Measurements from ENCODE around the gene NAIF1.
"Not testable (repeated sequence)": the region's sequence is repeated elsewhere in the genome, so short reads cannot be mapped to it uniquely, and the experiment has no call there.

Gene NAIF1

DNA sequence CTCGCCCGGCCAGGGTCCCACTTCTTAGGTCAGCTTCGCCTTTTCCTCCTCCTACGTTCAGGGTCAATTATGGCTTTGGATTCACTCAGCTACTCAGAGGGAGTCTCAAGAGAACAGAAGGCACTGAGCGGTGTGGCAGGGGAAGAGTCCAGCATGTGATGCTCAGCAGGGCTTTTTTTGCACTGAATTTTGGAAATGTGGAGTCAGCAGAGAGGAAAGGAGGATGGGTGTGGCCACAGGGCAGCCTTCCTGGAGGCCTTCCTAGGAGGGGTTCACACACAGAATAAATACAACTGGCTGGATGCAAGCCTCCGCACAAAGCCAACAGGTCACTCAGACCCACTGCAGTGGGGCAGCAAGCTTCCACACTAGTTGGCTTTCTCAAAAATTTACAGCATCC, 4.8 kb downstream of the NAIF1 start:
- DNase-seq (ENCODE audit: low read depth in 1 of 2, low spot score in 1 of 2), result no peak

DNA sequence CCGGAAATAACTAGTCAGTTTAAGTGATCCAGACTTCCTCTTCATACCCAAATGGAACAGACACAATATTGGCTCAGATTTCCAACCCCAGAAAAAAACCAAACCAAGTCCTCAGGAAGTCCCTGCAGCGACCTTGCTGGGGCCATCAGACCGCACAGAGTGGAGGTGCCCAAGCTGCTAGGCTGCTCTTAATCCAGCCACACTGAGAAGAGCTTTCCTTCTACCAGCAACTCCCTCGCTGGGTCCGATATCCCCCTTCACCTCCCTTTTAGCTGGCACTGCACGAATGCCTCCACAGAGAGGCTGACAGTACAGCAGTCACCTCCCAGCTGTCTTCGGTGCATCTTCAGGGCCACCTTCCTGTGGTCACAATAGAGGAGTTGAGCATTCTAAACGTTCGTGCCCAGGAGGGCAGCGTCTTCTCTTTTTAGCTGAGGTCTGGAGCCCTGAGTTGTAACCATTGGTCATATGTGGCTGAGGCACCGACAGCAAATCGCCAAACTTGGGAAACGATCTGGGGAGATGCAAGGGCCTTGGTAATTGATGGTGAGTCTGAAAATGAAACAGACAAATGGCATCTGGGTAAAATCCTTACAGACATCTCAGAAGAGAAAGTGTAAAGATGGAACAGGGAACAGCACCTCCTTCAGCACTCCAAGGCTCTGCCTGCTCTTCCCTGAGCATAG, 5.7 kb downstream of the NAIF1 start:
- no peak for DNase-seq (ENCODE audit: low read depth in 1 of 2, low spot score in 1 of 2)

DNA sequence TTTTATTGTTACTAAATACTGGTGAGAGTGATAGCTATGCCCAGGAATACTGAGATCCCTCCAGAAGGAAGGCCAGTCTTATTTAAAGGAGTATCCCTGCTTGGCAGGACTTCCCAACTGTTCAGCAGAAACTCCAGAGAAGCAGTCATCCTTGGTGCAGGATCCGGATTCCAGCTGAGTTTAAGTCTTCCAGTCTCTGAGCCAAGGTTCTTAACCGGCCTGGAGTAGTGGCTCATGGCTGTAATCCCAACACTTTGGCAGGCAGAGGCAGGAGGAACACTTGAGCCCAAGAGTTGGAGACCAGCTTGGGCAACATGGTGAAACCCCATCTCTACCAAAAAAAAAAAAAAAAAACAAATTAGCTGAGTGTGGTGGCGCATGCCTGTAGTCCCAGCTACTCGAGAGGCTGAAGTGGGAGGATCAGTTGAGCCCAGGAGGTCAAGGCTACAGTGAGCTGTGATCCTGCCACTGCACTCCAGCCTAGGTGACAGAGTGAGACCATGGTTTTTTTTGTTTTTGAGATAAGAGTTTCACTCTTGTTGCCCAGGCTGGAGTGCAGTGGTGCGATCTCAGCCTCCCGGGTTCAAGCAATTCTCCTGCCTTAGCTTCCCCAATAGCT, 7.6 kb downstream of the NAIF1 start:
- DNase-seq (ENCODE audit: low read depth in 1 of 2, low spot score in 1 of 2), result no peak

DNA sequence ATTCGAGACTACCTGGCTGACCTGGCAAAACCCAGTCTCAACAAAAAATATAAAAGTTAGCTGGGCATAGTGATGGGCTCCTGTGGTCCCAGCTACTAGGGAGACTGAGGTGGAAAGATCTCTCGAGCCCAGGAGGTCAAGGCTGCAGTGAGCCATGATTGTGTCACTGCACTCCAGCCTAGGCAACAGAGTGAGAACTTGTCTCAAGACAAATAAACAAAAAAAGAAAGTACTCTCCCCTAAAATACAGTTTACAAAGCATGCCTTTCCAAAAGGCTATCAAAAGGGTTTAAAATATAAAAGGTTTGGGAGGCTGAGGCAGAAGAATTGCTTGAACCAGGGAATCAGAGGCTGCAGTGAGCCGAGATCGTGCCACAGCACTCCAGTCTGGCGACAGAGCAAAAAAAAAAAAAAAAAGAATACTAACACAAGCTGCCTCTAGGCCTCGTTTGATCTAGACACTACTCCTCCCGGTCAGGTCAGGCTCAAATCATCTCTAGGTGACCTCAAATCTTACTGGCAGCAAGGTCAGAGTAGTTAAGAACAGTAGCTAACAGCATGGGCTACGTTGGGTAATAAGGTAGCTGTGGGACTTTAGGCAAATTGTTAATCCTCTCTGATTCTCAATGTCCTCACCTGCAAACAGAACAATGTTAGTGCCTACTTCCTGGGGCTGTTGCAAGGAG, 9.3 kb downstream of the NAIF1 start:
- no peak for DNase-seq (ENCODE audit: low read depth in 1 of 2, low spot score in 1 of 2)

DNA sequence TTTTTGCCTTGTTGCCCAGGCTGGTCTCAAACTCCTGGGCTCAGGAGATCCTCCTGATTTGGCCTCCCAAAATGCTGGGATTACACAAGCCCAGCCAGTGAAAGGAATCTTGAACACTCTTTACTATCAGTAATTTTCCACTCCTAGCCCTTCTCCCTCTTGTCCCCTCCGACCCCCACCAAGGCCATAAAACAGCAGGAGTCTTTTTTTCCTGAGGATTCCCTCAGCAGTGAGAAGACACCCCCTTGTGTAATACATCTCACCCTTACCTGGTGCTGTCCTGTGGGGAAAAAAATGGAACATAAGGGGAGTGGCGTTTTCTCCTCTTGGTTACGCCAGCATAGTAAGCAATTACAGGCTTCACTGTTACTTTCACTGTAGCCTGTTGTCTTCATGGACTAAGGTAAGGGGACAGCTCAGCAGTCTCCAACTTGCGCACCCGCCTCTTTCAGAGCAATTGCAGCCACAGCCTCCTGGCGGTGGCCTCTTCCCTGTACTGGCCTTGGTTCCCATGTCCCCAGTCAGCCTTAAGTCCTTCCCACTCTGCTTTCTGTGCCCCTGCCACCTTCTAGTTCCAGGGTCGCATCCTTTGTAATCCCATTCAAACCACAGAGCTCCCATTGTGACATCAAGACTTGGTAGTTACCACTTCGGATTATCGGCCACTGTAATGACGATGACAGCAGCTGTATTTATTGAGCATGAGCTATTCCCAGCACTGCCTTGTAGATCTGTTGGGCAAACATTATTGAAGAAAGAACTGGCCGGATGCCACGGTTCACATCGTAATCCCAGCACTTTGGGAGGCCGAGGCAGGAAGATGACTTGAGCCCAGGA, 10.0 kb downstream of the NAIF1 start:
- no peak for DNase-seq (ENCODE audit: low read depth in 1 of 2, low spot score in 1 of 2)

DNA sequence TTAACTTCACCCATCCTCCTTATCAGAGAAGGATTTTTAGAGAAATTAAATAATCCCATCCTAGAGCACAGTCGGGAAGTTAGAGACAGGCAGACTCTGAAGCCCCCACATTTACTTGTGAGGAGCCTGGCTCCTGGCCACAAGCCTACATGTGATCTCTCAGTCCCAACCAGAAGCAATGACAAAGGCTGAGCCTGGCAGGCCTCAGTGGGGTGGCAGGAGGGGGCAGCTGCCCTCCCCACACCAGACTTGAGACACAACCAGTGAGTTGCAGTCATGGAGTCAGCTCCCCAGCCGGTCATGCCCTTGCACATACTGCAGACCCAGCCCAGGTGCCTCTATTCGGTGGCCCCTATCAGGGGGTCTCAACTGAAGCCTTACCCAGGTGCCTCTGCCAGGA, 11.0 kb downstream of the NAIF1 start:
- DNase-seq (ENCODE audit: low read depth in 1 of 2, low spot score in 1 of 2), result no peak

DNA sequence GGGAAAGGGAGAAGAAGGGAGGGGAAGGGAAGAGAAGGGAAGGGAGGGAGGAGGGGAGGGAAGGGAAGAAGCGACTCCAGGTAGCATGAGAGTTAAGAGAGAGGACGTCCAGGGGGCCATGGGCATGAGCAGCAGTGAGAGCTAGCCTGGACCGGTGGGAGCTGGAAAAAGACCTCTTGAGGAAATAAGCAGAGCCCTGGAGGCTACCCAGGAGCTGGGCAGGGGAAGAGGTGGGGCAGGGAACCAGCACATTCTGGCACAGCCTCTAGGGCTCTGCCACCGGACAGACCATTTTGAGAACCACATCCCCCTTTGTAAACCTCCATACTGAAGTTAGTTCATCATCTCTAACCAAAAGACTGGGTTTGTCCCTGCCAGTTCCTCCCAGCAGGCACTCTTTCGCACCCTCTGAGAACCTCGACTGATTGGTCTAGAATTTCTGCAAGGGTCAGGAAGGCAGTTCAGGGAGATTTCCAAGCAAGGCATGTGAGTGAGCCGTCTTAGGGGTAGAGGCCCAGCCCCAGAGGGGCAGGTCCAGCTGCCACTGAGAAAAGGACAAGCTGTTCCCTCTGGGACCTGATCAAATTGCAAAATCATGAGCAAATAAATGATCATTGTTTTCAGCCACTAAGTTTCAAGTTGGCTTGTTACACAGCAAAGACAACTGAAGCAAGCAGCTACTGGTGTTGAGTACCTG, 11.6 kb downstream of the NAIF1 start:
- no peak for DNase-seq (ENCODE audit: low read depth in 1 of 2, low spot score in 1 of 2)

DNA sequence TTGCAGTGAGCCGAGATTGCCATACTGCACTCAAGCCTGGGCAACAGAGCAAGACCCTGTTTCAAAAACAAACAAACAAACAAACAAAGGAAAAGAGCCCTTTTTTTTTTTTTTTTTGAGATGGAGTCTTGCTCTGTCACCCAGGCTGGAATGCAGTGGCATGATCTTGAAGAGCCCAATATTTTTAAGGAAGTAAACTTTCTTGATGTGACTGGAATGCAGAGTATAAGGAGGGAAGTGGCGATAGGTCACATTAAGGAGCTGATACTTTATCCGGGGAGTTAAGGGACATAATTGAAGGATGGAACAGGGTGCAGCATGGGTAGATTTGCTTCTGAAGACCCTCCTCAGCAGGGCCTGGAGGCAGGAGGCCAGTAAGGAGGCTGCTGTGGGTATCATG, 13.0 kb downstream of the NAIF1 start:
- no peak for DNase-seq (ENCODE audit: low read depth in 1 of 2, low spot score in 1 of 2)

DNA sequence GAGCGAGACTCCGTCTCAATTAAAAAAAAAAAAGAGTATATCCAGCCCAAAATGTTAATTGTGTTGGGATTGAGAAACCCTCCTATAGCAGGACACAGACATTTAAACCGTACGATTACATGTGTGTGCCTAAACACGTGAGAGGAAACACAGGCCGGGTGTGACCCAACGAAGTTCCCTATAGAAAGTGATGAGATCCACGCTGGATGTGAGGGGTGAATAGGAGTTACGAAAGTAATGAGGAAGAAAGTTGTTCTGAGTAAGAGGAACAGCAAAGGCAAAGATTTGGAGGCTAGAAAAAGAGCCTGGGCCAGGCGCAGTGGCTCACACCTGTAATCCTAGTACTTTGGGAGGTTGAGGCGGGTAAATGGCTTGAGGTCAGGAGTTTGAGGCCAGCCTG, 13.6 kb downstream of the NAIF1 start:
- no peak for DNase-seq (ENCODE audit: low read depth in 1 of 2, low spot score in 1 of 2)

DNA sequence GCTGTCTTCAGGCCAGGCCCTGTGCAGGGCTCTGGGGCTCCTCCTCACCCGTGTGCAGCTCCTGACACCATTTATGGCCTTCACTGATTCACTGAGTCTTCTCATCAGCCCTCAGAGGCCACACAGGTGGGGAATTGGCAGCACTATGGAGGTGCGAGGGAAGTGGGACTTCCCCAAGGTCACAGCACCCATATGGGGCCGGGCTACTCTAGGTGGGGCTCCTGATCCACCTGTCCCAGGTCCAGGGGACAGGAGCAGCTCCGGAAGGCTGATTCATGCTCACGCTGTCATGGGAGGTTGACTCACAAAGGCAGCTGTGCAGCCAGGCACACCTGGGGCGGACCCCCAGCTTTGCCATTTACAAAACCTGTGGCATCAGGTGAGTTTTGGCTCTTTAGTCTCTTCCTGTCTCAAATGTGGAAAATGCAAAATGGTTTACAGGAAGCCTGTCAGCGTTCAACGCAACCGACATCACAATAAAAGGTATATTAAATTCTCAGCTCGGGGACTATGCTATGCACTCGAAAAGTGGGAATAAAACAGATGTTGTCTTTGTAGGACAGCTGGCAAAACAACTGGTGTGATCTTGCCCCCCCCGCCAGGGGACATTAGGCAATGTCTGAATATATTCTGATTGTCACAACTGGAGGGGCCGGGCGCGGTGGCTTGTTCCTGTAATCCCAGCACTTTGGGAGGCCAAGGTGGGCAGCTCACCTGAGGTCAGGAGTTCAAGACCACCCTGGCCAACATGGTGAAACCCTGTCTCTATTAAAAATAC, 15.0 kb downstream of the NAIF1 start:
- DNase-seq (ENCODE audit: low read depth in 1 of 2, low spot score in 1 of 2), result no peak

DNA sequence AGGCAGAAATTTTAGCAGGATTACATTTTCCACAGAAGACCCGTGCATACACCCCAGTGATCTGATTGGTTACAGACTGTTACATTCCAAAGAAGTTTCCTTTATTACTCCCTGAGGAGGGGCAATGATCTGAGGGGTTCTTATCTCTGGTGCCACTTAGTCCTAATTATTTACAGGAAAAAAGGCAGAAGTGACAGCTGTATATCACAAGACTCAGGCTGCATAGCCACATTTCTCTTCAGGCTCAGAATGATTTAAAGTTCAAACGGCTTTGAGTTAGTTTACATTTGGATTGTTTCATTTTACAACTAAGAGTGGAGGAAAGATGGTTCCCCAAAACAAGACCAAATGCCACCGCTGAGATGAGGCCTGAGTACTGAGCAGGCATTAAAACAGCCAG, 17.3 kb downstream of the NAIF1 start:
- DNase-seq (ENCODE audit: low read depth in 1 of 2, low spot score in 1 of 2), result no peak

DNA sequence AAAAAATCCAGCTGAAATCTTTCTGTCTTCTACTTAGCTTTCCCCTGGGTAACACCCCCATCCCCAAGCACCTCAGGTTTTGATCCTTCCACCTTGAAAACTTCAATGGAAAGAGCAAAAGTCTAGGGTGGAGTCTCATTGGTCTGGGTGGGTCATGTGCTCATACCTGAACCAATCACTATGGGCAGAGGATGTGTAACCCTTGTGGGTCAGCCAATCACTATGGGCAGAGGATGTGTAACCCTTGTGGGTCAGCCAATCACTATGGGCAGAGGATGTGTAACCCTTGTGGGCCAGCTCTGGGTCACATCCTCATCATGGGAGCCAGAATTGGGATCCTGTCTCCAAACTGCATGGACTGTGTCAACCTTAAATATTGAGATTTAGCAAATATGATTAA, 18.5 kb downstream of the NAIF1 start:
- DNase-seq (ENCODE audit: low read depth in 1 of 2, low spot score in 1 of 2), result no peak

DNA sequence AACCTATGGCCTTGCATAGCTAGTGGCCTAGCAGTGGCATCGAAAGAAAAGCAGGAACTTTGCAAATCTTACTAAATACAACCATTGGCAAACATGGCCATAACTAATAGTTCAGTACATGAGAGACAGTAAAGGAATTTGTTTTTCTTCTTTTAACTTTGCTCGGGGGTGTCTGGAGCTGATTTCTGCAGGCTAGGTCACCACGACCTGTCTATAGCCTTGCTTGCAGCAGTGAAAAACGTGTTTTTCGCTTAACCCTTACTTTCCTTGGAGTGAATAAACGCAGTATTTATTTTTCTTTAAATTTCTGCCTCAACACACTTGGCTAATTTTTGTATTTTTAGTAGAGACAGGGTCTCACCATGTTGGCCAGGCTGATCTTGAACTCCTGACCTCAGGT, 19.9 kb downstream of the NAIF1 start:
- DNase-seq (ENCODE audit: low read depth in 1 of 2, low spot score in 1 of 2), result no peak

DNA sequence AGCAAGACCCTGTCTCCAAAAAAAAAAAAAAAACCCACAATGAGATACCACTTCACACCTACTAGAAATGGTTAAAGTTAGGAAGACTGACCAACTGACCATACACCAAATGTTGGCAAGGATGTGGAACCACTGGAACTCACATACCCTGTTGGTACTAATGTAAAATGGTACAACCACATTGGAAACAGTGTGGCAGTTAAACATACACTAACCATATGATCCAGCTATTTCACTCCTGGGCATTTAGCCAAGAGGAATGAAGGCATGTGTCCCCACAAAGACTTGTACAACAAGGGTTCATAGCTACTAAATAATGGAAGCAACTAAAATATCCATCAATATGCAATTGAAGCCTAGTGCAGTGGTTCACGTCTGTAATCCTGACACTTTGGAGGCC, 21.3 kb downstream of the NAIF1 start:
- no peak for DNase-seq (ENCODE audit: low read depth in 1 of 2, low spot score in 1 of 2)

DNA sequence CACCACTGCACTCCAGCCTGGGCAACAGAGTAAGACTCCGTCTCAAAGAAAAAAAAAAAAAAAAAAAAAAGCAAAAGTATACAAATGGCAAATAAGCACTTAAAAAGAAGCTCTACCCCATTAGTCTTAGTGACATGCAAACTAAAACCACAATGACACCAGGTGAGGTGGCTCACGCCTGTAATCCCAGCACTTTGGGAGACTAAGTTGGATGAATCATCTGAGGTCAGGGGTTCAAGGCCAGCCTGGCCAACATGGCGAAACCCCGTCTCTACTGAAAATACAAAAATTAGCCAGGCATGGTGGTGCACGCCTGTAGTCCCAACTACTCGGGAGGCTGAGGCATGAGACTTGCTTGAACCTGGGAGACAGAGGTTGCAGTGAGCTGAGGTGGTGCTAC, 21.7 kb downstream of the NAIF1 start:
- DNase-seq (ENCODE audit: low read depth in 1 of 2, low spot score in 1 of 2), result not testable (repeated sequence)

DNA sequence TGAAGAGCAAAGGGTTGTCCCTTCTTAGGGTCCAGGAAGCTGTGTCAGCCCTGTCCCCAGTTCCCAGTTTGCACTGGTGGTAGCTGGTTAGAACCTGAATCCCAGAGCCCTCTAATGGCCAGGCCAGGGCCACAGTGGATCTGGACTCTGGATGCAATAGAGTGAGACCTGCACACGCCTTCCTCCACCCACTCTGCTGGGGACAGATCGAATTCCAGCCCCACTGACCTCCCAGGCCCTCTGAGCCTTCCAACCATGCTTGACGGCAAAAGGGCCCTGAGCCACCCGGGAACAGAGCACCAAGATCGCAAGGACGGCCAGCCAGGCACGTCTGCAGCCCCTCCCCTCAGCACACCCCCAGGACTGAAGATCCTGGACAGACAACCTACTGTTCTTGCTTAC, 23.7 kb downstream of the NAIF1 start:
- no peak for DNase-seq (ENCODE audit: low read depth in 1 of 2, low spot score in 1 of 2)

DNA sequence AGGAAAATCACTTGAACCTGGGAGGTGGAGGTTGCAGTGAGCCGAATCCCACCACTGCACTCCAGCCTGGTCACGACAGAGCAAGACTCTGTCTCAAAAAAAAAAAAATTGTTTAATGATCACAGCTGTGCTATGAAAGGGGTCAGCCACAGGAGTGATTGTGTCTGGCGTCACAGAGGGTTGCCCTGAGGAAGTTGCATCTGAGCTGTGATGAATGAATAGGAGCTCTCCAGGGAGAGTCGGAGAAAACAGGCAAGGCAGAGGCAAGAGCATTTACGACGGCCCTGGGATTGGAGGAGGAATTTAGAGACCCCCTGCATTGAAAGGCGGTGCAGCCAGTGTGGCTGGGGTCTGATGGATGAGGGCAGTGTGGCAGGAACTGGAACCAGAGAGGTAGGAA, 25.1 kb downstream of the NAIF1 start:
- DNase-seq (ENCODE audit: low read depth in 1 of 2, low spot score in 1 of 2), result no peak

DNA sequence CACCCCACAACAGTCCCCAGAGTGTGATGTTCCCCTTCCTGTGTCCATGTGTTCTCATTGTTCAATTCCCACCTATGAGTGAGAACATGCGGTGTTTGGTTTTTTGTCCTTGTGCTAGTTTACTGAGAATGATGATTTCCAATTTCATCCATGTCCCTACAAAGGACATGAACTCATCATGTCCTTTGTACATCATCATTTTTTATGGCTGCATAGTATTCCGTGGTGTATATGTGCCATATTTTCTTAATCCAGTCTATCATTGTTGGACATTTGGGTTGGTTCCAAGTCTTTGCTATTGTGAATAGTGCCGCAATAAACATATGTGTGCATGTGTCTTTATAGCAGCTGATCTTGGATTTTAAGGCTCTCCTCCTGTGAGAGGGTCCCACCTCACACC, 26.3 kb downstream of the NAIF1 start:
- DNase-seq (ENCODE audit: low read depth in 1 of 2, low spot score in 1 of 2), result not testable (repeated sequence)

DNA sequence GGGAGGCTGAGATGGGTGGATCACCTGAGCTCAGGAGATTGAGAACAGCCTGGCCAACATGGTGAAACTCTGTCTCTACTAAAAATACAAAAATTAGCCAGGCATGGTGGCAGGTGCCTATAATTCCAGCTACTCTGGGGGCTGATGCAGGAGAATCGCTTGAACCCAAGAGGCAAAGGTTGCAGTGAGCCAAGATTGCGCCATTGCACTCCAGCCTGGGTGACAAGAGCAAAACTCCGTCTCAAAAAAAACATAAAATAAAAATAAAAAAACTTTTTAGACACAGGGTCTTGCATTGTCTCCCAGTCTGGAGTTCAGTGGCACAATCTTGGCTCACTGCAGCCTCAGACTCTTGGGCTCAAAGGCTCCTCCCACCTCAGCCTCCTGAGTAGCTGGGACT, 30.6 kb downstream of the NAIF1 start:
- DNase-seq (ENCODE audit: low read depth in 1 of 2, low spot score in 1 of 2), result not testable (repeated sequence)

Measured in activated CD4-positive, alpha-beta T cell treated with anti-CD3 and anti-CD28 coated beads, Interleukin-2, amount 50 U/mL, for 24 hours (primary cell).